NCI-H1105 treated with DMSO at 0.1 percent for 48 hours (cell line): Measurements from ENCODE around the gene IFT57.
"Not testable (repeated sequence)": the region's sequence is repeated elsewhere in the genome, so short reads cannot be mapped to it uniquely, and the experiment has no call there.

Source experiments
- DNase-seq: peaks from one replicate; lab custom pipeline; 2025; lab: John Stamatoyannopoulos, UW

The IFT57 gene, protein sequence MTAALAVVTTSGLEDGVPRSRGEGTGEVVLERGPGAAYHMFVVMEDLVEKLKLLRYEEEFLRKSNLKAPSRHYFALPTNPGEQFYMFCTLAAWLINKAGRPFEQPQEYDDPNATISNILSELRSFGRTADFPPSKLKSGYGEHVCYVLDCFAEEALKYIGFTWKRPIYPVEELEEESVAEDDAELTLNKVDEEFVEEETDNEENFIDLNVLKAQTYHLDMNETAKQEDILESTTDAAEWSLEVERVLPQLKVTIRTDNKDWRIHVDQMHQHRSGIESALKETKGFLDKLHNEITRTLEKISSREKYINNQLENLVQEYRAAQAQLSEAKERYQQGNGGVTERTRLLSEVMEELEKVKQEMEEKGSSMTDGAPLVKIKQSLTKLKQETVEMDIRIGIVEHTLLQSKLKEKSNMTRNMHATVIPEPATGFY

DNA sequence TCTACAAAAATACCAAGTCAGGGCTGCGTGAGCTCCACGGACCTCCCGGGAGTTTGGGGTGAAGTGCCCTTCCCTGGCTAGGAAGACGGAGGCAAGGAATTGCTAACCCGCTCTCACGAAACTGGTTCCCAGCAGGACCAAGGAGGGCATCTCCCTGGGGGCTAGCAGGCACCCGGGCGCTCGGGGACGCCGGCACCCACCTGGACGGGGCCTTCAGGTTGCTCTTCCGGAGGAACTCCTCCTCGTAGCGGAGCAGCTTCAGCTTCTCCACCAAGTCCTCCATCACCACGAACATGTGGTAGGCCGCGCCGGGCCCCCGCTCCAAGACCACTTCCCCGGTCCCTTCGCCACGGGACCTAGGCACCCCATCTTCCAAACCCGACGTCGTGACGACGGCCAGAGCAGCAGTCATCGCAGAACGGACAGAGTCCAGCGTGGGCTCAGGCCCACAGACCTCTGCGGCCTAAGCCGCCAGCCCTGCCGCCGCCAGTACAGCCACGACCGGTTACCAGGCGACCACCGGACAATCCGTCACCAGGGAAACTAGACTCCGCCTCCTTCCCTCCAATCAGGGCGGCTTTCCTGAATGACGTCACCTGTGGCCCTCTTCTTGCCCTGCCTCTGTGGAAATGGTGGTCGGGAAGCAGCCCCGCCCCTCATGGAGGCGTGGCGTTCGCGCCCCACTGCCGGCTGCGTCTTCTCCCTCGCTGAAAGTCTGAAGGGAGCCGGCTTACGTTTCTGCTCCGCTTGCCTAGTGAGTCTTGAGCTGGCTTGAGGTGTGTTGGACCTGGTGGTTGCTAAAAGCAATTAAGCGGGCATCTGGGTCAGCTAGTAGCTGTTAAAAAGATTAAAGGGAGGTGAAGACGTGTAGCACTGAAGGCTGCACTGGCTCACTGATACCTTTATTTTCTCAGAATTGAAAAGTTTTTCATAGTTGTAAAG lies at the start of gene IFT57:
Gene IFT57 (minus strand): TSS at position 514 of the 942 bp plus-strand sequence. CDS start 102 bp downstream, at position 412.
- peak; percentile 99 for DNase-seq

DNA sequence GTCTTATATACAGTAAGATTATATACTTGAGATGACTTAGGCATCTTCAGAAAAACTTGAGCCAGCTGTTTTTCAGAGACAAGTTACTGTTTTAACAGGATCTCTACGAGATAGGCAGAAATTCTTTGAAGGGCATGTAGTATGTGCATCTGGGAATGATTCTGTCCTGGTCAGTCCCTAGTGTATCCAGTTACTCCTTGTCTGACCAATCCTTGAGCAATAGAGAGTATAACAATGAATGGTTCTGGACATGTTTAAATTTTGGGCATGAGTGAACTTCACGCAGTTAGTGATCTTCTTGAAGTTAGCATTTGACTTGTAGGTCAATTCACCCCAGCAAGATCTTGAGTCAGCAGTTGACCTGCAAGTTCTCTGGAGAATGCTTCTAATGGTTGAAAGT lies 49.4 kb upstream of the IFT57 start:
- no peak for DNase-seq

- not testable (repeated sequence) for DNase-seq
Observed at GRCh38 chr3:108268235-108268634, 46.0 kb upstream of the IFT57 start.

- DNase-seq: not testable (repeated sequence)
Observed at GRCh38 chr3:108264534-108265298, 42.5 kb upstream of the IFT57 start.

- DNase-seq: no peak
Observed at GRCh38 chr3:108255131-108255530, 32.9 kb upstream of the IFT57 start.

GRCh38 chr3:108251844-108252243 lies 29.6 kb upstream of the IFT57 start:
- no peak for DNase-seq

GRCh38 chr3:108251265-108251664 lies 29.0 kb upstream of the IFT57 start:
- no peak for DNase-seq

DNA sequence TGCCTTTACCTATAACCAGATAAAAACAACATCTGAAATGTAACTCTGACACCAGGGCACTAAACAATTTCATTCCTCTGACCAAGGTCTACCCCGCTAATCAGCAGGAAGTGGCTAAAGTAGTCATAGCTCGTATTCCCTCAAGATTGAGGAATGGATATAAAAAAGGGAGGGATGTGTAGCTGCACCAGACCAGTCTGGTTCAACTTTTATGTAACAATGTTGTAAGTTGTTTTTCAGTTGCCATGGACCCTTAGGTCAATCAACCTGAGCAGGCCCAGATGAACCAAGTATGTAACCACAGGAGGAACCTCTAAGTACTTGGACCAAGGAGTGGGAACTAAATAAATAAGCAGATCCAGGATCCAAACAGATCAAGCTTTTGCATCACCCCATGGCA lies 28.4 kb upstream of the IFT57 start:
- no peak for DNase-seq

- DNase-seq: no peak
Observed at GRCh38 chr3:108243243-108243642, 21.0 kb upstream of the IFT57 start.

DNA sequence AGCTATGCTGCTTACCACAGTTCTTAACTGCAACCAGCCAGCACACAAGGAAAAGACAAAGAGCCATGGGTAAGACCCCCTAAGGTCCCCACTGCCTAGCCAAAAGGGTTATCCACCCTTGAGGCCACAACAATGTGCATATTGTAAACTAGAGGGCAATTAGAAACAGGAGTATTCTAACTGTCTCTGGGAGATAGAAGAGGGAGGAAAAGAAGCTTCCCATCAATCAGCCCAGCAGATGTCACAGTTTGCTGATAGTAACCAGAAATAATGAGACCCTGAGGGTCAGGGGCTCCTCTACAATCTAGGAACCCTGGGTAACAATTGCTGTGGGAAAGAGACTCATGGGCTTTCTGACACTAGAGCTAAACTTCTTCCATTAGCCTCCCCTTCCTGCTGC lies 20.6 kb upstream of the IFT57 start:
- no peak for DNase-seq

- no peak for DNase-seq
Observed at GRCh38 chr3:108241721-108242120, 19.5 kb upstream of the IFT57 start.

- no peak for DNase-seq
Observed at GRCh38 chr3:108241146-108241545, 18.9 kb upstream of the IFT57 start.

- DNase-seq: peak; percentile 36
Observed at GRCh38 chr3:108239082-108239481, 16.9 kb upstream of the IFT57 start.

GRCh38 chr3:108235290-108235689 lies 13.1 kb upstream of the IFT57 start:
- DNase-seq: no peak

GRCh38 chr3:108234387-108234957 lies 12.2 kb upstream of the IFT57 start:
- no peak for DNase-seq

DNA sequence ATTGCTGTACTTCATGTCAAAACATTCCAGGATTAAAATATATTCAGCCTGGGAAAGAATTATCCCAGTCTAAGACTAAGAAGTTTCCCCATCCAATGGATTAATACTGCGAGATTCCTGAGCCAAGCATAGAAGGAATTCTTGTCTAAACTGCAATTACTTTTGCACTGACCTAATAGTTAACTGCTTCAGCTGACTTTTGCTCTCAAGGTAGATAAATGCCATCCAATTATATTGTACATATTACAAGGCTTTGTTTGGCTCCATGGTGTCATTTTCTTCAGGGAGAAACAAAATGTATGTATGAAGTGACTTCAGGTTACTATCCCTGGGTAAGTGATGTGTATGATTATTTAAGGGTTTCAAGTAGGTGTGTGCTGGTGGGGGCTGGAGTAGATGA lies 6.1 kb upstream of the IFT57 start:
- DNase-seq: no peak

- DNase-seq: no peak
Observed at GRCh38 chr3:108227131-108227530, 4.9 kb upstream of the IFT57 start.

DNA sequence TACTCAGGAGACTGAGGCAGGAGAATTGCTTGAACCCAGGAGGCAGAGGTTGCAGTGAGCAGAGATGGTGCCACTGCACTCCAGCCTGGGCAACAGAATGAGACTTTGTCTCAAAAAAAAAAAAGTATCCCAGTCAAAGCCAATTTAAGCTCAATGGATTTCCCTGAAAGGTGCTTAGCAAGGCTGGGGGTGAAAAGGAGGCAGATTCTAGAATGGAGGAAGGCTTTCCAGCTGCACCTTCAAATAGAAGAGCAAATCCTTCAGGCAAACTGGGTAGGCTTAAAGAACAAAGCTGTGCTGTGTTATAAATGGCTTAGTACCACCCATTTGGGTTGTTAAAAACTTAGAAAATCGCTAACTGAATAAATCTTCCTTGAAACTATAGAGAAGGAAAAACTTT lies 3.0 kb upstream of the IFT57 start:
- DNase-seq: no peak

DNA sequence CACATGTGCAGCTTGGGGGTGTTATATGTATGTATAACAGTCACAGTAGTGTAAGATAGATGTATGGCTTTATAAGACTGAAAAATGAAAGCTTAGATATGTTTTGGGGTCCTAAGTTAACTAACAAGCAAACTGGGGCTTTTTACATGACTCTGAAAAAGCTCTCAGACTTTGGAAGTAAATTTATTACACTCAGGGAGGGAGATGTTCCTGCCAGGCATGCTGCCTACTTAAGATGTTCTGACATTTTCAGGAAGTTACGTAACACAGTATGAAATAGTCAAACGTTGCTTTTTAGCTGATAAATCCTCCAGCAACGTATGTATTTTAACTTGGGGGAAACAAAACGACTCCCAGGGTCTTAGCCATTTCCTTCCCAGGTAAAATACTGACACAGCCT lies 1.7 kb upstream of the IFT57 start:
- no peak for DNase-seq

DNA sequence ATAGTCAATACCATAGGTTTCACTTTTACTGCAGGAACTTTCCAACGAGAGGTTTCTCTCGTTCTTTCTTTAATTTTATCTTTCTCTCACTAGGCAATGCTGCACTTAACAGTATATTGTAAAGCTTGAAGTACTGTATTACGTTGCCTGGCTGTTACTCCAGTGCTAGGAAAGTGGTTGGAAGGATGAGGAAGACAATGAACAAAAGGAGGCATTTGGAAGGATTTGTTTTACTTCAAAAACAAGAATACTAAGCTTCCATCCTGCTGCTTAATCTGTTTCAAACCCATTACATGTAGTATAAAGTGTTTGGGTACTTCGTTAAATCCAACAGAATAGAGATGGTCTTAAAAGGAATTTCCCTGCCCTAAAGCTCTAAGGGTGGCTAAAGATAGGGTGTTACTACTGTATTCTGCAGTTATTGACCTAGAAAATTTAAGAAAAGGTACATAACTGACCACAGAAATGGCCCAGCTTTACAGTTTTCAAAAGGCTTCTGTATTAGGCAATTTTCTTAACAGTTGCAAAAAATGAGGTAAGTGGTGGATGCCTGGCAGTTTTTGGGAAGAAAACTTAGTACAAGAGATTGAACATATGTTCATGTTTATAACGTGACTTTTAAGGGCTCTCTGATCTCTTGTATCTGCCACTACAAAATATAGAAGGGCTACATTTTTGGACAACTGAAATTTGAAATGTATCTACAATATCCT lies 785 bp upstream of the IFT57 start:
- peak; percentile 47 for DNase-seq

GRCh38 chr3:108221393-108221792 lies 831 bp downstream of the IFT57 start:
- DNase-seq: no peak
